MG63 (cell line): ENCODE results near the gene ARHGAP26. TPM values are rescaled to one million over a fixed set of nuclear protein-coding genes. Genes with fewer than 3 reads are reported as not detected.
"Not testable (repeated sequence)": the region's sequence is repeated elsewhere in the genome, so short reads cannot be mapped to it uniquely, and the experiment has no call there.

ENCODE experiments used
- DNase-seq: peaks from one replicate; pipeline ENCODE4 v3.0.0-alpha.2; 2020
- H3K27me3 ChIP-seq: fragments of 250-450 bp; sonication (Bioruptor Pico); 2 replicates; pipeline ENCODE4 v1.5.1; 2020; ENCODE audit warnings: mild to moderate bottlenecking, moderate library complexity
- H3K36me3 ChIP-seq: fragments of 250-450 bp; sonication (Bioruptor Pico); 2 replicates; pipeline ENCODE4 v1.5.1; 2020; ENCODE audit warnings: mild to moderate bottlenecking, moderate library complexity
- H3K4me3 ChIP-seq: fragments of 250-450 bp; sonication (Bioruptor Pico); 2 replicates; pipeline ENCODE4 v1.5.1; 2020; ENCODE audit warnings: mild to moderate bottlenecking, moderate library complexity
- H3K9me3 ChIP-seq: fragments of 250-450 bp; sonication (Bioruptor Pico); 2 replicates; pipeline ENCODE4 v1.5.1; 2020; ENCODE audit warnings: mild to moderate bottlenecking, moderate library complexity
- total RNA-seq: library from RNA; depleted of rRNA; stranded (reverse); fragments of >200 nt; shearing (Covaris generic); gene quantifications from 2 replicates; pipeline ENCODE4 v1.2.3, GENCODE V29; 2014; ENCODE audit warnings: low replicate concordance

The ARHGAP26 gene
- total RNA-seq, 1 experiment from 2014 or later, result 1.3 TPM

DNA sequence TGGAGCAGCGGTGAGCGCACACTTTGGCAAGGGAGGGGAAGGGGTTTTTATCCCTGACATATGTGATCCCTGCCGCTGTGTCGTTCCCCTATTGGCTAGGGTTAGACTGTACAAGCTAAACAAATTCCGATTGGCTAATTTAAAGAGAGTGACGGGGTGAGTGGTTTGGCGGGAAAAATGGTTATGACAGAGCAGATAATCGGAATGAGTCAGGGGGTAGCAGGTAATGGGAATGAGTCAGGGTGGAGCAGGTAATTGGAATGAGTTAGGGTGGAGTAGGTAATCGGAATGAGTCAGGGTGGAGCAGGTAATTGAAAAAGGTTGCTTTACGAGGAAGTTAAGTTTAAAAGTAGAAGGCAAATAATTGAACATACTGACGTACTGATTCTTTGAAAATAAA, 318.5 kb downstream of the ARHGAP26 start:
- H3K36me3 ChIP-seq, H3K4me3 ChIP-seq, DNase-seq, H3K27me3 ChIP-seq, H3K9me3 ChIP-seq: not testable (repeated sequence)

DNA sequence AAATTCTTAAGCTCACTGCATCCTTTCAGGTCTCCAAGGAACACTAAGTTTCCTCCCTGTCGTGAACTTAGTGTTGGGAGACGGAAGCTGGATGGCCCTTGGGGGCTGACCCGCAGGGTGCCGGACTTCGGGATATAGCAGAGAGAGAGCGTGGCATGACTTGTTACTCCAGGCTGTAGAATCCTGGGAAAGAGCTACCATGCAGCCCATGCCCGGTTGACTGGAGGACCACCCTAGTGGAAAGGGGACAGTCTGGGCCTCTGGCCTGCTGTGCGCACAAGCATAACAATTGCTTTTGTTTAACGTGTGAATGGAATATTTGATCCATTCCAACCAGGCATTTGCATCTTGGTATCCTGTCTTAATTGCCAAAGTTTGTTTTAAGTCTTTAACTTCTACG, 319.9 kb downstream of the ARHGAP26 start:
- H3K4me3 ChIP-seq, H3K36me3 ChIP-seq, H3K9me3 ChIP-seq, H3K27me3 ChIP-seq, DNase-seq: not testable (repeated sequence)

- H3K9me3 ChIP-seq, DNase-seq, H3K27me3 ChIP-seq, H3K36me3 ChIP-seq, H3K4me3 ChIP-seq: not testable (repeated sequence)
Observed at GRCh38 chr5:143092711-143093451, 322.7 kb downstream of the ARHGAP26 start.

GRCh38 chr5:143093452-143094086, 323.4 kb downstream of the ARHGAP26 start:
- Histone ChIP-seq H3K27me3 (no peaks in the 10 kb centered on the region), H3K36me3 (no peaks in the 10 kb centered on the region), H3K9me3 (no peaks in the 10 kb centered on the region), H3K4me3 (no peak overlapping the region)
- no peak for DNase-seq

- no peaks in the 10 kb centered on the region for H3K27me3 ChIP-seq
- no peaks in the 10 kb centered on the region for H3K9me3 ChIP-seq
- H3K36me3 ChIP-seq, result no peaks in the 10 kb centered on the region
- peak overlapping the region; percentile 25 for H3K4me3 ChIP-seq
- peak; percentile 60 for DNase-seq
Observed at GRCh38 chr5:143094087-143094521, 323.9 kb downstream of the ARHGAP26 start.

DNA sequence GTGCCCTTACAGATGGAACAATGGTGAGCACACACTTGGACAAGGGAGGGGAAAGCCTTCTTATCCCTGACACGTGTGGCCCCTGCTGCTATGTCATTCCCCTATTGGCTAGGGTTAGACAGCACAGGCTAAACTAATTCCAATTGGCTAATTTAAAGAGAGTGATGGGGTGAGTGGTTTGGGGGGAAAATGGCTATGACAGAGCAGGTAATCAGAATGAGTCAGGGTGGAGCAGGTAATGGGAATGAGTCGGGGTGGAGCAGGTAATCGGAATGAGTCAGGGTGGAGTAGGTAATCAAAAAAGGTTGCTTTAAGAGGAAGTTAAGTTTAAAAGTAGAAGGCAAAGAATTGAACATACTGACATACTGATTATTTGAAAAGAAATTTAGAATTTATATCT, 324.4 kb downstream of the ARHGAP26 start:
- H3K4me3 ChIP-seq, result peak overlapping the region; percentile 25; the same call in 1 of the 2 replicates
- not testable (repeated sequence) for H3K9me3 ChIP-seq, H3K36me3 ChIP-seq, H3K27me3 ChIP-seq
- peak; percentile 7 for DNase-seq

- Histone ChIP-seq H3K36me3 (no peaks in the 10 kb centered on the region), H3K4me3 (no peak overlapping the region), H3K27me3 (no peaks in the 10 kb centered on the region), H3K9me3 (no peaks in the 10 kb centered on the region)
- no peak for DNase-seq
Observed at GRCh38 chr5:143101121-143101520, 330.9 kb downstream of the ARHGAP26 start.

DNA sequence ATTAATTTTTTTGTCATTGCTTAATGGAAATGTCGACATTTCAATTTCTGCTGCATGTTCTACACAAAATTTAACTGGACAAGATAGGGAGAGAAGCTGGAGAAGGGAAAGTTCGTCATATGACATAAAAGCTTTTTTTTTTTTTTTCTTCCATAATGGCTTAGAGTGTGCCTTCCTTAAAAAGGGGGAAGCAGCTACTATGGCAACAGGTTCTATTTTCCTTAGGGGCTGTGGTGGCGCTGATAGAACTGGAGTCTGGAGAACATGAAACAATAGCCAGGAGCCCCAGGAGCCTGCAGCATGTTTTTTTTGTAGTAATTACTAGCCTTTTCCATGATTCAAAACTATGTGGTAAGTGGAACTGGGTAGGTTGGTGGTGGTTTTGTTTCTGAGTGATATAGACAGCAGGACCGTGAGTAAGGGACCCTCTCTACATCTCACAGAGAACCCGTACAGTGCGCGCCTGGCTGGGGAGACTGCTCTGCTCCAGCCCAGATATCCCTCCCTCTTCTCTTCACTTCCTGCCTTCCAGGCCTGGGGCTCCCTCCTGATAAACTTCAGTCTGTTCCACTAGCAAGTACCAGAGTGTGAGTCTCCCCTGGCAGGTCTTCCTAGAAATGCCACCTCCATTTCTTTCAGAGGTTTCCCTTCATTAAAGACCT, 331.7 kb downstream of the ARHGAP26 start:
- H3K27me3 ChIP-seq, result no peaks in the 10 kb centered on the region
- DNase-seq, result no peak
- no peaks in the 10 kb centered on the region for H3K36me3 ChIP-seq
- H3K4me3 ChIP-seq, result no peak overlapping the region
- no peaks in the 10 kb centered on the region for H3K9me3 ChIP-seq

GRCh38 chr5:143102411-143102810, 332.2 kb downstream of the ARHGAP26 start:
- Histone ChIP-seq H3K9me3 (no peaks in the 10 kb centered on the region), H3K27me3 (no peaks in the 10 kb centered on the region), H3K4me3 (no peak overlapping the region), H3K36me3 (no peaks in the 10 kb centered on the region)
- DNase-seq, result no peak

- no peaks in the 10 kb centered on the region for H3K27me3 ChIP-seq
- no peaks in the 10 kb centered on the region for H3K36me3 ChIP-seq
- no peak overlapping the region for H3K4me3 ChIP-seq
- no peaks in the 10 kb centered on the region; the same call in 1 of the 2 replicates for H3K9me3 ChIP-seq
- DNase-seq, result no peak
Observed at GRCh38 chr5:143105216-143105905, 335.2 kb downstream of the ARHGAP26 start.

DNA sequence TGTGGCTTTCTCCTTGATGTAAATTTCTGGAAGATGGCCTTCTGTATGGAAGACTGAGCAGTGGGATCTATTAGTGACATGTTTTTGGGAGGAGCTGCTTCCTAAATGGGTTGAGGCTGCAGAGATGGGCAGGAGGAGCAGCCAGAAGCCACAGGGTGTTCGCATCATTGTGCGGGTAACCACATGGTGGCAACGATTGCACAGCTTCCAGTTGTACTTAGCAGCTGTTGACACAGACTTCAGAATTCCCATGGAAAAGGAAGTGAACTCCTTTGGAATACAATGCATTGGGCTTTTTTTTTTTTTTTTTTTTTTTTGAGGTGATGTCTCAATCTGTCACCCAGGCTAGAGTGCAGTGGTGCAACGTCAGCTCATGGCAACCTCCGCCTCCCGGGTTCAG, 336.0 kb downstream of the ARHGAP26 start:
- peak; percentile 74 for DNase-seq
- Histone ChIP-seq H3K4me3 (no peak overlapping the region), H3K36me3 (no peaks in the 10 kb centered on the region), H3K9me3 (no peaks in the 10 kb centered on the region; the same call in 1 of the 2 replicates), H3K27me3 (no peaks in the 10 kb centered on the region)

DNA sequence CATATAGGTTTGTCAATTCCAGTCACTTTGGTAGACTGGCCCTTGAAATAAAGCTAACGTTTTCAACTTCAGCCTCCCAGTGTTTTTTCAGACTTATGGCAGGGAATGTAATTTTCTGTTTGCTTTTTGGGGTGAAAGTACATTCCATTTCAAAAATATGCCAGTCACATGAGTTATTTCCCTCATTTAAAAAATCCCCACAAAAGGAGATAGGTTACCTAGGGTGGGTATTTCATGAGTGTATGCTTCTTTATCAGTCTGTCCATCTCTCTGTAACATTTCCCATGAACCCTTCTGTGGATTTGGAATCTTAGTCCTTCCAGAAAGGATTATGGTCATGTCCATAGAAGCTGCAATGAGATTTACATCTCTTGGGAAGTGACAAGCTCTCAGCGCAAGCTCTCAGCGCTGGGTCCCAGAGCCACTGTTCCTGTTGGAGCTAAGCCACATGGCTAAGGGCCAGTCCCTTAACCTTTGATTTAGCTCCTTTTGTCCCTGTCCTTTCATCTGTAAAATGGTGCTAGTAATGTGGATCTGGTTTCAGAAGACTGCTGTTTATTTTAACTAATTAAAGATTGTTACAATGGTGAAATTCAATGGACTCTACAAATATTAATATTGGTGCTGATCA, 338.4 kb downstream of the ARHGAP26 start:
- no peaks in the 10 kb centered on the region for H3K36me3 ChIP-seq
- H3K9me3 ChIP-seq, result no peaks in the 10 kb centered on the region; the same call in 1 of the 2 replicates
- no peaks in the 10 kb centered on the region for H3K27me3 ChIP-seq
- DNase-seq, result no peak
- no peak overlapping the region for H3K4me3 ChIP-seq

DNA sequence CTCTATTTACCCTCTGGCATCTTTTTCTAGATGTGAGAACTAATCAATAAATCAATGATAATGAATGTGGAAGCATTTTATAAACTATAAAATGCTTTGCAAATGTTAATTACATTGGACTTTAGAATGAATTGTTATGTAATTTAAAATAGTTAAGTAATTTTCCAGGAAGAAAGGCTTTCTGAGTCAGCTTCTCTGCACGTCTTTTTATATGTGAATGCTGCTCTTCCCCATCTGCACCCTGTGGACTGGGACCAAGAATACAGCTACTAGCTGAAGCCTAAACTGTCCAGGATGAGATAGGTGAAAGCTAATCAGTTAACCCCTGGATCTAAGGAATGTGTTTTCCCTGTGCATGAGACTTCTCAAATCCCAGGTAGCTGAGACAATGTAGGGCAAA, 340.4 kb downstream of the ARHGAP26 start:
- H3K36me3 ChIP-seq, result no peaks in the 10 kb centered on the region
- no peaks in the 10 kb centered on the region; the same call in 1 of the 2 replicates for H3K9me3 ChIP-seq
- no peaks in the 10 kb centered on the region for H3K27me3 ChIP-seq
- no peak overlapping the region for H3K4me3 ChIP-seq
- peak; percentile 9 for DNase-seq

GRCh38 chr5:143111799-143112198, 341.6 kb downstream of the ARHGAP26 start:
- no peaks in the 10 kb centered on the region for H3K36me3 ChIP-seq
- DNase-seq, result no peak
- H3K4me3 ChIP-seq, result no peak overlapping the region
- H3K9me3 ChIP-seq, result no peaks in the 10 kb centered on the region; the same call in 1 of the 2 replicates
- no peaks in the 10 kb centered on the region for H3K27me3 ChIP-seq

DNA sequence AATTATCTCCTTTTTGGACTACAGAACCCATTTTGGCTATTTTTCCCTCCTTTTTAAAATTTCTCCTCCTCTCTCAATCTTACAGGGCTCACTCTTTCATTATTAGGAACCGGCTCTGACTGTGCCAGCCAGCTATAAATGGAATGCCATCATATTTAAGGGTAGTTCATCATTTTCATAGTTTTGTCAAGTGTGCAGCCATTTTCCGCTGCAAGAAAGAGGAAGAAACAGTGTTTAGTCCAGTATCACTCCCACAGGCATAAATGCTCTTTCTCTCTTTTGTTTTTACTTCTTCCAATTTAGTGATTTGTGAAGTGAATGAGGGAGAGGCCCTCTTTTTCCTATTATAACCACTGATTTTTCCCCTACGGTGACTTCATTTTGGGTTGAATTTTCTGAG, 343.3 kb downstream of the ARHGAP26 start:
- Histone ChIP-seq H3K4me3 (no peak overlapping the region), H3K36me3 (no peaks in the 10 kb centered on the region), H3K27me3 (no peaks in the 10 kb centered on the region), H3K9me3 (no peaks in the 10 kb centered on the region; the same call in 1 of the 2 replicates)
- no peak for DNase-seq

GRCh38 chr5:143114481-143114880, 344.3 kb downstream of the ARHGAP26 start:
- no peaks in the 10 kb centered on the region; the same call in 1 of the 2 replicates for H3K9me3 ChIP-seq
- H3K27me3 ChIP-seq, result no peaks in the 10 kb centered on the region
- no peak overlapping the region for H3K4me3 ChIP-seq
- no peaks in the 10 kb centered on the region for H3K36me3 ChIP-seq
- DNase-seq, result no peak
